Myometrial cell (primary cell): Measurements from ENCODE around the gene LEPR. TPM values are rescaled to one million over a fixed set of nuclear protein-coding genes. Genes with fewer than 3 reads are reported as not detected.

Experiments
- total RNA-seq: library from RNA; depleted of rRNA; stranded (reverse); fragments of >200 nt; gene quantifications from 2 replicates; pipeline ENCODE4 v1.2.3, GENCODE V29; 2015

Gene LEPR, protein sequence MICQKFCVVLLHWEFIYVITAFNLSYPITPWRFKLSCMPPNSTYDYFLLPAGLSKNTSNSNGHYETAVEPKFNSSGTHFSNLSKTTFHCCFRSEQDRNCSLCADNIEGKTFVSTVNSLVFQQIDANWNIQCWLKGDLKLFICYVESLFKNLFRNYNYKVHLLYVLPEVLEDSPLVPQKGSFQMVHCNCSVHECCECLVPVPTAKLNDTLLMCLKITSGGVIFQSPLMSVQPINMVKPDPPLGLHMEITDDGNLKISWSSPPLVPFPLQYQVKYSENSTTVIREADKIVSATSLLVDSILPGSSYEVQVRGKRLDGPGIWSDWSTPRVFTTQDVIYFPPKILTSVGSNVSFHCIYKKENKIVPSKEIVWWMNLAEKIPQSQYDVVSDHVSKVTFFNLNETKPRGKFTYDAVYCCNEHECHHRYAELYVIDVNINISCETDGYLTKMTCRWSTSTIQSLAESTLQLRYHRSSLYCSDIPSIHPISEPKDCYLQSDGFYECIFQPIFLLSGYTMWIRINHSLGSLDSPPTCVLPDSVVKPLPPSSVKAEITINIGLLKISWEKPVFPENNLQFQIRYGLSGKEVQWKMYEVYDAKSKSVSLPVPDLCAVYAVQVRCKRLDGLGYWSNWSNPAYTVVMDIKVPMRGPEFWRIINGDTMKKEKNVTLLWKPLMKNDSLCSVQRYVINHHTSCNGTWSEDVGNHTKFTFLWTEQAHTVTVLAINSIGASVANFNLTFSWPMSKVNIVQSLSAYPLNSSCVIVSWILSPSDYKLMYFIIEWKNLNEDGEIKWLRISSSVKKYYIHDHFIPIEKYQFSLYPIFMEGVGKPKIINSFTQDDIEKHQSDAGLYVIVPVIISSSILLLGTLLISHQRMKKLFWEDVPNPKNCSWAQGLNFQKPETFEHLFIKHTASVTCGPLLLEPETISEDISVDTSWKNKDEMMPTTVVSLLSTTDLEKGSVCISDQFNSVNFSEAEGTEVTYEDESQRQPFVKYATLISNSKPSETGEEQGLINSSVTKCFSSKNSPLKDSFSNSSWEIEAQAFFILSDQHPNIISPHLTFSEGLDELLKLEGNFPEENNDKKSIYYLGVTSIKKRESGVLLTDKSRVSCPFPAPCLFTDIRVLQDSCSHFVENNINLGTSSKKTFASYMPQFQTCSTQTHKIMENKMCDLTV
- total RNA-seq: 6.1 and 9.4 TPM in 2 replicates

GRCh38 chr1:65420590-65421350, at the start of gene LEPR, which contains the start of gene LEPROT:
Gene LEPR (plus strand): TSS chr1:65420668. CDS start chr1:65565566, 144,898 bp downstream.
Gene LEPROT (plus strand): TSS chr1:65420668. CDS start chr1:65420725, 57 bp downstream.

Other genes with a start within 250 kb of the LEPR start
- gene DNAJC6, start 111.1 kb upstream of the LEPR start, total RNA-seq: not detected in 2 replicates
- gene LEPROT, start within 50 bp of the LEPR start, total RNA-seq: 39.8 and 42.7 TPM in 2 replicates